ENCODE data around the gene RAB4A.
A peak's percentile ranks its signal among the peaks of the same experiment; 100 is the strongest.

RAB4A gene

DNA sequence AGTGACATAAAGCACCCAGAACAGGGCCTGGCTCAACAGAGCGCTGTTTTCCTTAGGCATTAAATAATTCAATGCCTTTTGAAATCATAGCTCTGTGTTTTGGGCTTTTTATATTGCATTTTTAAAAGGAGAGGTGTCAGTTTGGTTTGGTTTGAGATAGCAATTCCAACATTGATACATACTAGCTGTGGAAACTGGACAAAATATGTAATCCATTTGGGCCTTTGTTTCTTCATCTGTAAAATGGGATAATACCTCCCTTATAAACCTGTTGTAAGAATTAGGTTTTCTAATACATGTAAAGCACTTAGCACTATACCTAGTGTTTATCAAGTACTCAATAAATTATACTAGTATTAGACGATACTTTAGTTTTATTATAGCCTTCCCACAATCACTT, 8.7 kb upstream of the RAB4A start:
- TF ChIP-seq, protein P1, sequence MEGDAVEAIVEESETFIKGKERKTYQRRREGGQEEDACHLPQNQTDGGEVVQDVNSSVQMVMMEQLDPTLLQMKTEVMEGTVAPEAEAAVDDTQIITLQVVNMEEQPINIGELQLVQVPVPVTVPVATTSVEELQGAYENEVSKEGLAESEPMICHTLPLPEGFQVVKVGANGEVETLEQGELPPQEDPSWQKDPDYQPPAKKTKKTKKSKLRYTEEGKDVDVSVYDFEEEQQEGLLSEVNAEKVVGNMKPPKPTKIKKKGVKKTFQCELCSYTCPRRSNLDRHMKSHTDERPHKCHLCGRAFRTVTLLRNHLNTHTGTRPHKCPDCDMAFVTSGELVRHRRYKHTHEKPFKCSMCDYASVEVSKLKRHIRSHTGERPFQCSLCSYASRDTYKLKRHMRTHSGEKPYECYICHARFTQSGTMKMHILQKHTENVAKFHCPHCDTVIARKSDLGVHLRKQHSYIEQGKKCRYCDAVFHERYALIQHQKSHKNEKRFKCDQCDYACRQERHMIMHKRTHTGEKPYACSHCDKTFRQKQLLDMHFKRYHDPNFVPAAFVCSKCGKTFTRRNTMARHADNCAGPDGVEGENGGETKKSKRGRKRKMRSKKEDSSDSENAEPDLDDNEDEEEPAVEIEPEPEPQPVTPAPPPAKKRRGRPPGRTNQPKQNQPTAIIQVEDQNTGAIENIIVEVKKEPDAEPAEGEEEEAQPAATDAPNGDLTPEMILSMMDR (IDR thresholded peaks at IDR 0.05; ENCODE audit: insufficient read depth, low read depth, low read length, missing control alignments) = no peak
- H3K4me3 ChIP-seq (ENCODE audit: low read length) = no peak overlapping the region
- DNase-seq (ENCODE audit: low read depth) = no peak

DNA sequence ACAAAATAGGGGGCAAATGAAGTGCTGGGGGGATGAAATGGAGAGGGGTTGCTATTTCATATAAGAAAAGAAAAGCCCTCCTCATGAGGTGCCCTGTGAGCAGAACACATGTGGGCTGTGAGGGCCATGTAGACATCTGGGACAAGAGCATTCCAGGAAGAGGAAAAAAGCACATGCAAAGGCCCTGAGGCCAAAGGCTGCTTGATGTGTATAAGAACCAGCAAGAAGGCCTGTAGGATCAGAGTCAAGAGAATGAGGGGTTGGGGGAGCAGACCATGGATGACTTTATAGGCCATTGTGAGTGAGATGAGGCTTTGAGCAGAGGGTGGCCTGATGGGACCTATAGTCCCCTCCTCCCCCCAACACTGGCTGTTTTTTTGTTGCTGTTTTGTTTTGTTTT, 7.7 kb upstream of the RAB4A start:
- H3K4me3 ChIP-seq (ENCODE audit: low read length) = no peak overlapping the region
- TF ChIP-seq, protein P1 (IDR thresholded peaks at IDR 0.05; ENCODE audit: insufficient read depth, low read depth, low read length, missing control alignments) = no peak
- DNase-seq (ENCODE audit: low read depth) = no peak

DNA sequence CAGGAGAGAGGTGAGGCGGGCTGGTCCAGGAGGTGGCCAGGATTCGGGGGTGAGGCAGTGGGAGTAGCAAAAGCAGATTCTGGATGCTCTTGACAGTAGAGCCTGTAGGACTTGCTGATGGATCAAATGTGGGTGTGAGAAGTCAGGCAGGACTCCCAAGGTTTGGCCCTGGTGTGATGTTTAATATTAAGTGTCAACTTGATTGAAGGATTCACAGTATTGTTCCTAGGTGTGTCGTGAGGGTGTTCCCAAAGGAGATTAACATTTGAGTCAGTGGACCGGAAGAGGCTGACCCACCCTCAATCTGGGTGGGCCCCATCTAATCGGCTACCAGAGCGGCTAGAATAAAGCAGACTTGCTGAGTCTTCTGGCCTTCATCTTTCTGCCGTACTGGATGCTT, 6.8 kb upstream of the RAB4A start:
- DNase-seq (ENCODE audit: low read depth) = no peak
- TF ChIP-seq, protein P1 (IDR thresholded peaks at IDR 0.05; ENCODE audit: insufficient read depth, low read depth, low read length, missing control alignments) = no peak
- H3K4me3 ChIP-seq (ENCODE audit: low read length) = no peak overlapping the region

DNA sequence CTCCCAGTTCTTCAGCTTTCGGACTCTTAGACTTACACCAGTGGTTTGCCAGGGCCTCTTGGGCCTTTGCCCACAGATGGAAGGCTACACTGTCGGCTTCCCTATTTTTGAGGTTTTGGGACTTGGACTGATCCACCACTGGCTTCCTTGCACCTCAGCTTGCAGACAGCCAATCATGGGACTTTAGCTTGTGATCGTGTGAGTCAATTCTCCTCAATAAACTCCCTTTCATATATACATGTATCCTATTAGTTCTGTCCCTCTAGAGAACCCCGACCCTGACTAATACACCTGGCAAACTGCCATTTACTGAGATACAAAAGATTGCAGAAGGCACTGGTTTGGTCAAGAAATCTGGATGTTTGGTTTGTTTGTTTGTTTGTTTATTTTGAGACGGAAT, 6.4 kb upstream of the RAB4A start:
- H3K4me3 ChIP-seq (ENCODE audit: low read length) = no peak overlapping the region
- no peak for DNase-seq (ENCODE audit: low read depth)
- TF ChIP-seq, protein P1 (IDR thresholded peaks at IDR 0.05; ENCODE audit: insufficient read depth, low read depth, low read length, missing control alignments) = no peak

DNA sequence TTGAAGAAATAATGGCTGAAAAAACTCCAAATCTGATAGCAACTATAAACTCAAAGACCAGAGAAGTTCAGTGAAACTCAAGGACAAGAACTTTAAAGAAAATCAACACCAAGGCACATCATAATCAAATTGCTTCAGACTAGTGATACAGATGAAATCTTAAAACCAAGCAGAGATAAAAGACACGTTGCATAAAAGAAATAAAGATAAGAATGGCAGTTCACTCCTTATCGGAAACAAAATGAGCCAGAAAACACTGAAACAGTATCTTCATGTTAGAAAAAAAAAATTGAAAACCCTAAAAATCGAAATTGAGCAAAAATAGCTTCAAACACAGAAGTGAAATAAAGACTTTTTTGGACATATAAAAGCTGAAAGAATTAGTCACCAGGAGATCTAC, 4.6 kb upstream of the RAB4A start:
- TF ChIP-seq, protein P1 (IDR thresholded peaks at IDR 0.05; ENCODE audit: insufficient read depth, low read depth, low read length, missing control alignments) = no peak
- DNase-seq (ENCODE audit: low read depth) = no peak
- H3K4me3 ChIP-seq (ENCODE audit: low read length) = no peak overlapping the region

DNA sequence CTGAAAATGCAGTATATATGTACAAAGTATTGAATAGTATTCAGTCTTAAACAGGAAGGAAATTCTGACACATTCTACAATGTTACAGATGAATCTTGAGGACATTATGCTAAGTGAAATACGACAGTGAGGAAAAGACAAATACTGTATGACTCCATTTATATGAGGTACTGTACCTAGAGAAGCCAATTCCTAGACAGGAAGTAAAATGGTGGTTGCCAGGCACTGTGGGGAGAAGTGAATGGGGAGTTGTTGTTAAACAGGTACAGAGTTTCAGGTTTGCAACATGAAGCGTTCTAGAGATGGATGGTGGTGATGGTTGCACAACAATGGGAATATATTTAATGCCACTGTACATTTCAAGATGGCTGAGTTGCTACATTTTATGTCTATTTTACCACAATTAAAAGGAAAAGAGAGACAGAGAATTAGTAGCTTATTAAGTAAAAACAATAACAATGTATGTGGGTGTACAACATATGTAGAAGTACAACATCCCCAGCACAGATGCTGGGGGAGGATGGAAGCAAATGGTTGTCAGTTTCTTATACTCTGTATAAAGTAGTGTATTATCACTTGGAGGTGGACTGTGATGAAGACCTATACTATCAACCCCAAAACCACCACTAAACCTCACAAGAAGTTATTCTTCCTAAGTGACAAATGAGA, 3.9 kb upstream of the RAB4A start:
- no peak overlapping the region for H3K4me3 ChIP-seq (ENCODE audit: low read length)
- no peak for DNase-seq (ENCODE audit: low read depth)
- TF ChIP-seq, protein P1 (IDR thresholded peaks at IDR 0.05; ENCODE audit: insufficient read depth, low read depth, low read length, missing control alignments) = no peak

DNA sequence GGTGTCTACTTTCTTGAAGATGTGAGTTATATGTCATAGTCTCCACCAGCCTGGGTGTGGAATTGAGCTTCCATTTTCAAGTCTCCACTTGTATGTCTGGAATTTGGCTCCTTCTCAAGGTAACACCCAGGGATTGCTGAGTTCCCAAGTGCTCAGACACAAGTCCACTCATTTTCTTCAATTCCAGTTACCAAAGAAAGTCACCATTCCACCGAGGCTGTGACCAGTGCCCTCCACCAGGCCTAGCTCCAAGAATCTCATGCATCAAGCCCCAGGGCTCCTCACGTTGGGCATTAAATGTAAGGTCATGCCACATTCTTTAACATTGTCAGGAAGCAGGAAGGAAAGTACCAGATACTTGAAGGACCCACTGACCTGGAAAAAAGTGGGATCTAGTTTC, 2.4 kb upstream of the RAB4A start:
- TF ChIP-seq, protein P1 (IDR thresholded peaks at IDR 0.05; ENCODE audit: insufficient read depth, low read depth, low read length, missing control alignments) = no peak
- H3K4me3 ChIP-seq (ENCODE audit: low read length) = no peak overlapping the region
- DNase-seq (ENCODE audit: low read depth) = peak; percentile 97
